Osteocyte (in vitro differentiated cells): ENCODE results near the gene SLC16A9. TPM values are rescaled to one million over a fixed set of nuclear protein-coding genes. Genes with fewer than 3 reads are reported as not detected.
A peak's percentile ranks its signal among the peaks of the same experiment; 100 is the strongest.

ENCODE experiments used
- DNase-seq: peaks from one replicate; pipeline ENCODE4 v3.0.0; 2021; ENCODE audit warnings: mixed read lengths; ENCODE audit not compliant: unreplicated experiment; ENCODE audit errors: extremely low spot score
- H3K27ac Mint-ChIP-seq: one replicate; pipeline ENCODE4 v1.8.0; 2021; ENCODE audit warnings: mild to moderate bottlenecking, mixed read lengths; ENCODE audit not compliant: unreplicated experiment
- H3K27me3 Mint-ChIP-seq: one replicate; pipeline ENCODE4 v1.8.0; 2021; ENCODE audit warnings: mixed read lengths; ENCODE audit not compliant: unreplicated experiment
- H3K36me3 Mint-ChIP-seq: one replicate; pipeline ENCODE4 v1.8.0; 2021; ENCODE audit warnings: mixed read lengths; ENCODE audit not compliant: unreplicated experiment
- H3K4me1 Mint-ChIP-seq: one replicate; pipeline ENCODE4 v1.8.0; 2021; ENCODE audit warnings: mixed read lengths; ENCODE audit not compliant: unreplicated experiment
- H3K4me3 Mint-ChIP-seq: one replicate; pipeline ENCODE4 v1.8.0; 2021; ENCODE audit warnings: mild to moderate bottlenecking, moderate library complexity, mixed read lengths; ENCODE audit not compliant: unreplicated experiment
- H3K9me3 Mint-ChIP-seq: one replicate; pipeline ENCODE4 v1.8.0; 2021; ENCODE audit warnings: mixed read lengths; ENCODE audit not compliant: unreplicated experiment
- total RNA-seq: library from RNA; stranded (reverse); gene quantifications from 2 replicates; pipeline ENCODE4 v1.2.1, GENCODE V29; 2021
- TF ChIP-seq, protein P1 (sequence below): fragments of 200-600 bp; sonication (generic); IDR thresholded peaks from 2 replicates; pipeline ENCODE4 v1.5.0; 2021; ENCODE audit warnings: antibody characterized with exemption, mild to moderate bottlenecking, moderate library complexity

Gene SLC16A9
- total RNA-seq, 1 donor from 2014 or later = 0.32 TPM

DNA sequence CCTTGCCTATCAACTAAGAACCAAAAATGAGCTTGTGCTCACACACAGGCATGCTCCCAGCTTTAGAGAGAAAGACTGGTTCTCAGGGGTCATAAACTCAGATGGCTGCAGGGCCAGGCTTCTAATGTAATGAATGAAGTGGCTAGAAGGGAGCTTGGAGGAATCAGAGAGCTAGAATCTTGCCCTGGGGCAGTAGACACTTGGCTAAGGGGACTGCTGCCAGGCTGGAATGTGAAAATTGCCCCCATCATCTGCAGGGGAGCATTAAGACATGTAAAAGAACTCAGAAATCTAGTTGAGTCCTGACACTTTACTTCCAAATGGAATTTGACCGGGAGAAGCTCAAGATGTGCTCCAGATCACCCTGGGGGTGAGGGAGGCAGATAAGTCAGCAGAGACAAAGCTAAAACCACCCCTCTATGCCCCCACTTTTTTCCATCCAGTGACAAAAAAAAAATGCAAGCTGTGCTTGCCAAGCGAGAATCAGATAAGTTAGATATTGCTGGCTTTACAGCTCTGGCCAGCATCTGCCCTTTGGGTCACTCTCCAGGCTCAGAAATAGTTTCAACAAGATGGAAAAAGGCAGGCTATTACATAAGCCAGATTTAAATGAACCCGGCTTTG lies 2.3 kb upstream of the SLC16A9 start:
- TF ChIP-seq, protein P1, sequence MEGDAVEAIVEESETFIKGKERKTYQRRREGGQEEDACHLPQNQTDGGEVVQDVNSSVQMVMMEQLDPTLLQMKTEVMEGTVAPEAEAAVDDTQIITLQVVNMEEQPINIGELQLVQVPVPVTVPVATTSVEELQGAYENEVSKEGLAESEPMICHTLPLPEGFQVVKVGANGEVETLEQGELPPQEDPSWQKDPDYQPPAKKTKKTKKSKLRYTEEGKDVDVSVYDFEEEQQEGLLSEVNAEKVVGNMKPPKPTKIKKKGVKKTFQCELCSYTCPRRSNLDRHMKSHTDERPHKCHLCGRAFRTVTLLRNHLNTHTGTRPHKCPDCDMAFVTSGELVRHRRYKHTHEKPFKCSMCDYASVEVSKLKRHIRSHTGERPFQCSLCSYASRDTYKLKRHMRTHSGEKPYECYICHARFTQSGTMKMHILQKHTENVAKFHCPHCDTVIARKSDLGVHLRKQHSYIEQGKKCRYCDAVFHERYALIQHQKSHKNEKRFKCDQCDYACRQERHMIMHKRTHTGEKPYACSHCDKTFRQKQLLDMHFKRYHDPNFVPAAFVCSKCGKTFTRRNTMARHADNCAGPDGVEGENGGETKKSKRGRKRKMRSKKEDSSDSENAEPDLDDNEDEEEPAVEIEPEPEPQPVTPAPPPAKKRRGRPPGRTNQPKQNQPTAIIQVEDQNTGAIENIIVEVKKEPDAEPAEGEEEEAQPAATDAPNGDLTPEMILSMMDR = no peak
- Mint-ChIP-seq H3K4me3 (no peak overlapping the region), H3K27me3 (peaks cover 69% of the 10 kb centered on the region), H3K4me1 (peaks cover 7% of the 10 kb centered on the region), H3K36me3 (no peaks in the 10 kb centered on the region), H3K27ac (no peak overlapping the region), H3K9me3 (no peaks in the 10 kb centered on the region)
- DNase-seq = no peak

DNA sequence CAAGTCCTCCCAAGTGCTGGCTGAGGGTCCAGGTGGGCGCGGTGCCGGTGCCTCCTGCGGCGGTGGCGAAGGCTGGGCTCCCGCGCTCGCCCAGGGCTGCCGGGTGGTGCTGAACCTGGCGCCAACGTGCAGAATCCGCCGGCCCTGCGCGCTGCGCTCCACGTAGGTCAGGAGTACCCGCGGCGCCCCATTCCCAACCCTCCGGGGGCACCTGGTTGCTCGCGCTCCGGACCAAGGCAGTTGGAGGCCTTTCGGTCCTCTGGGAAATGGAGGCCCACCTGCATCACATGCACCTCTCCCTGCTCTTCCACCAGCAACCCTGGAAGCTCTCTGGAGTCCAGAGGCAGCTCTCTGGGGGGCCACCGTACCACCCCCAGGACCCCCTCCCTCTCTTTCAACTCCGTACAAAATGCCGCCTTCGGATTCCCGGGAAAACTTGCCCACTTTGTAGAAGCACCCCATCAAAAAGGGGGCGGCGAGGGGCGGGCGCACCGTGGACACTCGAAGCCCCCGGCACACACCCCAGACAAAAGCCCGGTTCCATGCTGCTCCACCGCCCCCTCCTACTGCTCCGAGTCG lies 745 bp downstream of the SLC16A9 start:
- TF ChIP-seq, protein P1 = no peak
- Mint-ChIP-seq H3K36me3 (no peaks in the 10 kb centered on the region), H3K4me1 (peaks cover 7% of the 10 kb centered on the region), H3K27me3 (peaks cover 53% of the 10 kb centered on the region), H3K9me3 (no peaks in the 10 kb centered on the region), H3K27ac (peak overlapping the region; percentile 8), H3K4me3 (peak overlapping the region; percentile 77)
- DNase-seq = no peak

DNA sequence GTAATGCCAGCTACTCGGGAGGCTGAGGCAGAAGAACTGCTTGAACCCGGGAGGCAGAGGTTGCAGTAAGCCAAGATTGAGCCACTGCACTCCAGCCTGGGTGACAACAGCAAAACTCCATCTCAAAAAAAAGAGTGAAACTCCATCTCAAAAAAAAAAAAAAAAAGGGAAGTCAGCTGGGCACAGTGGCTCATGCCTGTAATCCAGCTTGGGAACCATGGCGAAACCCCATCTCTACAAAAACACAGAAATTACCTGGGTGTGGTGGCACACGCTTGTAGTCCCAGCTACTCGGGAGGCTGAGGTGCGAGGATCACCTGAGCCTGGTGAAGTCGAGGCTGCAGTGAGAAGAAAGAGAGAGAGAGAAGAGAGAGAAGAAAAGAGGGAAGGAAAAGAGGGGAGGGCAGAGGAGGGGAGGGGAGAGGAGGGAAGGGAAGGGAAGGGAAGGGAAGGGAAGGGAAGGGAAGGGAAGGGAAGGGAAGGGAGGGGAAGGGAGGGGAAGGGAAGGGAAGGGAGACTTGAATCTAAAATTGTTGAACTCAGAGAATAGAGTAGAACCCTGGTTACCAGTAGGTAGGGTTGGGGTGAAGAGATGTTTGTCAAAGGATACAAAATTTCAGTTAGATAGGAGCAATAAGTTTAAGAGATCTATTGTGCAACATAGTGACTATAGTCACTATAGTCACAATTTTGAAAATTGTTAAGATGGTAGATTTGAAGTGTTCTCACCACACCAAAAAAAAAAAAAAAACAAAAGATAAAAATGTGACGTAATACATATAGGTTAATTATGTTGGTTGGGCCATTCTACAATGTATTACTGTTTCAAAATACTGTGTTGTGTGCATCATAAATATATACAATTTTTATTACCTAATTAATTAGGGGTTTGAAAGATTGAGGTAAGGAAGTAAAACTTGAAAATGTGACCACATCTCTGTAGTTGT lies 2.5 kb downstream of the SLC16A9 start:
- DNase-seq = no peak
- H3K9me3 Mint-ChIP-seq = no peaks in the 10 kb centered on the region
- TF ChIP-seq, protein P1 = no peak
- peaks cover 35% of the 10 kb centered on the region for H3K27me3 Mint-ChIP-seq
- no peak overlapping the region for H3K4me3 Mint-ChIP-seq
- peaks cover 7% of the 10 kb centered on the region for H3K4me1 Mint-ChIP-seq
- no peaks in the 10 kb centered on the region for H3K36me3 Mint-ChIP-seq
- no peak overlapping the region for H3K27ac Mint-ChIP-seq

DNA sequence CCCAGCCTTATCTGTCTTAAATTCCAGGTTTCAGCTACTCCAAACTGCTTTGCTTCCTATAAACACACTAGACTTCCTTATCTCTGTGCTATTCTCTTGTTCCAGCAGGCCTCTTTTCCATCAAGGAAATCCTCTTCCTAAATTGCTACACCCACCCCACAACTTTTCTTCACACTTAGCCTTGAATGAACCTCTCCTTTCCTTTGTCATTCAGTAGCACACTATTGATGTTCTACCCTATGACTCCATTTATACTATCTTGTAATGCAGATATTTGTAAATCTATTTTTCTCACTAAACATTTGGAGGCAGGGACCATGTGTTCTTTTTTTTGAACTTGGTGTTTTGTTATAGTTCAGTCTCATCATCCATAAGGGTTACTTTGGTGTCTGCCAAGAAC lies 3.7 kb downstream of the SLC16A9 start:
- DNase-seq = no peak
- H3K9me3 Mint-ChIP-seq = no peaks in the 10 kb centered on the region
- H3K4me1 Mint-ChIP-seq = peaks cover 7% of the 10 kb centered on the region
- no peak overlapping the region for H3K27ac Mint-ChIP-seq
- H3K27me3 Mint-ChIP-seq = peaks cover 35% of the 10 kb centered on the region
- TF ChIP-seq, protein P1 = no peak
- H3K36me3 Mint-ChIP-seq = no peaks in the 10 kb centered on the region
- no peak overlapping the region for H3K4me3 Mint-ChIP-seq

DNA sequence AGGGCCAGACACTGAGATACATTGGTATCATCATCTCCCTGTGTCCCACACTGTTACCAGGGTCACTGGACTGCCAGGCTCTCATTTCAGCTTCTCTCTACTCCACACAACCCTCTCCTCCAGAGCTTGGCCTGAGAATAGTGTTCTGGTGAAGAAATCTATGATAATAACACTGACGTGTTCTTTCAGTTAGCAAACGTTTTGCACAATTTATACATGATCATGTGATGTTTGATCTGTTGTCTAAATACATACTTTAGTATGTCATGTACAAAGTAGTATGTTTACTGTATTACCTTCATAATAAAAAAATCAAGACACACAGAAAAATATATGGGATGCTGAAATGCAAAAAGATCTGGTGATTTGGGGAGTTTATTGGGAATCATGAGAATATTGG lies 5.0 kb downstream of the SLC16A9 start:
- TF ChIP-seq, protein P1 = no peak
- Mint-ChIP-seq H3K27me3 (peaks cover 38% of the 10 kb centered on the region), H3K4me1 (peaks cover 6% of the 10 kb centered on the region), H3K4me3 (no peak overlapping the region), H3K9me3 (no peaks in the 10 kb centered on the region), H3K27ac (no peak overlapping the region), H3K36me3 (no peaks in the 10 kb centered on the region)
- no peak for DNase-seq
